ENCODE results near the gene EFHC1.

The EFHC1 gene

GRCh38 chr6:52523378-52524142 lies 103.4 kb downstream of the EFHC1 start:
- no peak for DNase-seq

- no peak for DNase-seq
These were observed 104.8 kb downstream of the EFHC1 start for GRCh38 chr6:52524918-52525317.

- DNase-seq = no peak
These were observed 106.5 kb downstream of the EFHC1 start for GRCh38 chr6:52526634-52527033.

- DNase-seq = no peak
These were observed 107.3 kb downstream of the EFHC1 start for GRCh38 chr6:52527436-52527835.

GRCh38 chr6:52529311-52529710 lies 109.2 kb downstream of the EFHC1 start:
- DNase-seq = no peak

- no peak for DNase-seq
These were observed 110.2 kb downstream of the EFHC1 start for GRCh38 chr6:52530351-52530750.

- DNase-seq = no peak
These were observed 111.3 kb downstream of the EFHC1 start for GRCh38 chr6:52531396-52531795.

- no peak for DNase-seq
These were observed 111.7 kb downstream of the EFHC1 start for GRCh38 chr6:52531834-52532233.

GRCh38 chr6:52532457-52532856 lies 112.3 kb downstream of the EFHC1 start:
- DNase-seq = no peak

- no peak for DNase-seq
These were observed 113.3 kb downstream of the EFHC1 start for GRCh38 chr6:52533491-52533890.

GRCh38 chr6:52534363-52534762 lies 114.2 kb downstream of the EFHC1 start:
- no peak for DNase-seq

- no peak for DNase-seq
These were observed 114.8 kb downstream of the EFHC1 start for GRCh38 chr6:52534966-52535390.

GRCh38 chr6:52535711-52536423 lies 115.7 kb downstream of the EFHC1 start:
- DNase-seq = no peak

GRCh38 chr6:52536424-52536916 lies 116.3 kb downstream of the EFHC1 start:
- no peak for DNase-seq

GRCh38 chr6:52537001-52537753 lies 117.0 kb downstream of the EFHC1 start:
- no peak for DNase-seq

GRCh38 chr6:52538252-52538900 lies 118.2 kb downstream of the EFHC1 start:
- no peak for DNase-seq

GRCh38 chr6:52538901-52539354 lies 118.8 kb downstream of the EFHC1 start:
- DNase-seq = no peak

GRCh38 chr6:52539607-52540006 lies 119.5 kb downstream of the EFHC1 start:
- no peak for DNase-seq

GRCh38 chr6:52540286-52540902 lies 120.3 kb downstream of the EFHC1 start:
- no peak for DNase-seq

- no peak for DNase-seq
These were observed 121.0 kb downstream of the EFHC1 start for GRCh38 chr6:52541135-52541534.

GRCh38 chr6:52543262-52543661 lies 123.1 kb downstream of the EFHC1 start:
- no peak for DNase-seq
